HG03025 (cell line): ENCODE results near the gene MYF5.

Experiments used
- ATAC-seq: cut with Tn5 transposase; IDR thresholded peaks from one replicate; pipeline ENCODE4 v1.9.1; 2021; ENCODE audit warnings: mild to moderate bottlenecking, moderate library complexity; ENCODE audit not compliant: unreplicated experiment, low FRiP score

MYF5 gene

DNA sequence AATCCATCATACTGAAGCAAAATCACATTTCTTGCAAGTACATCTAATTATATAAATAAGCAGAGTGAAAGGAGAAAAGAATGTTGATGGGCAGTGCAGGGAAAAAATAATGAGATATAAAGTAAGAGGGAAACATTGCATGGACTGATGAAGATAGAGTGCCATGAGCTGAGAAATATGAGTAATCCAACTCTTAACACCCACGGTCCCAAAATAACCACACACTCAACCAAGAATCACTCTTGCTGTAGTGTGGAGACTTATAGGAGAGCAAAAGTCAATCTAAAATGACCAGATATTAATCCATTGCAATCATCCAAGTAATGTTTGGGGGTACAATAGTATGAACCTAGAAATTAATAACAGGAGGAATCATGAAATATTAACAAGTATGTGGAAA lies 40.2 kb downstream of the MYF5 start:
- ATAC-seq, result peak; percentile 60

DNA sequence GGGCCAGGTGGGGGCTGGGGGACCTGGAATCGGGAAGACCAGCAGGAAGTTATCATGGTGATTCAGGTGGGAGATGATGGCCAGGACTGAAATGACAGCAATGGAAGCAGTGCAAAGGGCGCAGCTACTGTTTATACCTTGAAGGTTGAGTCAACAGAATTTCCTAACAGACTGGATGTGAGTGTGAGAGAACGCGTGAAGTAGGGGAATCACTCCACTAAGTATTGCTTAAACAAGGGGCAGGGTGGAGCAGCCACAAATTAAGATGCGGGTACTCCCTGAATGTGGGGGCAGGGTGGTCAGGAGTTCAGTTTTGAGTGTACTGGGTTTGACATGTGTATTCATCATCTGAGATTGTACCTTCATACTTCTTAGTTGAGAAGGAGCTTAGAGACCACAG lies 45.1 kb downstream of the MYF5 start:
- no peak for ATAC-seq

DNA sequence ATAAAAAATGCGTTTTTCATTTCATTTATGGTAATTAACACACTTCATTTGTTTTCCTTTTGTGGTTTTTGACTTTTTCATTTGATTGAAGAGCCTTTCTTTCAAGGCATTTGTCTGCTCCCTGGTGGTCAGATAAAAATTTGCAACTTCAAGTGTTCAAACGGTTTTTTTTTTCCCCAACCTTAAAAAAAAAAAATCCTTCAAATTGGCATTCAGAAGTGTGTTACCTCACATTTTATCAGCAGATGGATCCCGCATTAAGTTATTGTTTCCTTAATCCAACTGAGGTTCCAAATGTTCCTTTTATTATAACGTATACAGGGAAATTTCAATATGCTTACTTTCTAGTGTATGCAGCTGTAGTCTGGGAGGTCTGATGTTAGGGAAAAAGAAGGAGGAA lies 47.2 kb downstream of the MYF5 start:
- ATAC-seq, result no peak

DNA sequence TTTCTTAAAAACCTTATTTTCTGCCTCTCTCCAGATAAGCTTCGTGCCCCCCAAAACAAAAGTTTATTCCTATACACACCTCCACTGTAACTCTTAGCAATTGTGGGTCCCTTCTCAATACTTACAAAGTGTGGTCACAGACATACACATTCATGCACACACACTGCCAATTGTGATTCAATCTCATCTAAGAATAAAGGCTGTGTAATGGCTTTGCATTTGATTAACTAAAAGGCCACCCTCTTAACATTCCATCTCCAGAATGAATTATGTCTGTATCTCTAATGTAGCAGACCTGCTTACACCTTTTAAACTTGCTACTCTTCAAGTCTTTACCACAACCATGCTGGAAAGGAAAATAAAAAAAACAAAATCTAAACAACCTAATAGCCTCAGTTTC lies 49.5 kb downstream of the MYF5 start:
- ATAC-seq, result no peak

DNA sequence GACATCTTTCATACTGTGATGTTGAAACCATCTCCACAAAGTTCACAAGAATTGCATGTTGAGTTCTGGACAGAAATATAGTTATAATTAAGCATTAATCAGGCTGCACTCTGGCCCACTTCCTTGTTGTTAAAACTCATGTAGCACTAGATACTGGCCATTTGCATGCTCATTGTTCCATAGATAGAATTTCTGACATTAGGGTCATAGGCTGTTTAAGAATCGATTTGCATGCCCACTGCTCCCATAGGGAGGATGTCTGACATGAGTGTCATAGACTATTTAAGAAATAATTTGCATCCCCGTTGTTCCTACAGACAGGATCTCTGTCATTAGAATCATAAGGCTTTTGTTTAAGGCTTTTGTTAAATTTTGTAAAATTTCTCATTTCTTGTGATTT lies 50.2 kb downstream of the MYF5 start:
- peak; percentile 90 for ATAC-seq
